Stimulated activated CD4-positive, alpha-beta T cell treated with anti-CD3 and anti-CD28 coated beads, Interleukin-15, amount 100 ng/mL, for 1 hour (primary cell): ENCODE results near the gene GRIK1.

Experiments used
- DNase-seq, 2 donors: peaks; one replicate each; pipeline ENCODE4 v3.0.0-alpha.2; 2020; ENCODE audit warnings: low read depth in 1 of 2, low spot score in 1 of 2

The GRIK1 gene

GRCh38 chr21:29647353-29647781 lies 292.4 kb downstream of the GRIK1 start:
- no peak for DNase-seq

DNA sequence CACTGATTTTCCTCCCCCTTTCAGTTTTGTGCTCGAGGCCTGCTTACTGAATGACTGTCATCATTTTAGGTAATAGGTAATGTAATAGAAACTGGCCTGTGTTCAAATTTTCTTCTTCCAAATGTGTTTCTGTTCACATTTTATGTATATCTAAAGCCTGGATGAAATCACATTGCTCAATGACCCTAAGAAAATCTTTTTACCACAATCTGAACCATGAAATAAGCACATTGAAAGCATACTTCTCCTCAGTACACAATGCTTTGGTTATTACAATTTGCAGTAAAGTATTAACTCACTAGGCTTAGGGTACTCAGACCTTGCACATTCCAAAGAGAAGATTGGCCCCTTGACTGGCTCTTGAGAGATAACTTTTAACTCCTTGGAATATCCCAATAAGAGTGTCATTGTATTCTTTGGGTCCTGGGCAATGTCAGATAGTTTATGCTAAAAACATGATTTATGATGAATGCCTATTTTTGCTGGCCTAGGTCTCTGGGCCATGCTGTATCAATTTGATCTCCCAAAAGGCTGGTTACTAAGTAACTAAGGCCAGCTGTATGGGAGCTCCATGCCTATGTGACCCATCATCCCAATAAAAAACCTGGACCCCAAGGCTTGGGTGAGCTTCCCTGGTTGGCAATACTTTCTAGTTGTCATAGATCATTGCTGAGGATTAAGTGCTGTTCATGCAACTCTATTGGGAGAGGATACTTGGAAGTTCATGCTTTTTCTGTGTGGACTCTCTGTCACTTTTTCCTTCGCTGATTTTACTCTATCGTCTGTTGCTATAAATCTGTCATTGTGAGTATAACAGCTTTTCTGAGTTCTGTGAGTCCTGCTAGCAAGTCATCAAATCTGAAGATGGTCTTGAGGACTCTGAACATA lies 293.9 kb downstream of the GRIK1 start:
- DNase-seq = no peak

DNA sequence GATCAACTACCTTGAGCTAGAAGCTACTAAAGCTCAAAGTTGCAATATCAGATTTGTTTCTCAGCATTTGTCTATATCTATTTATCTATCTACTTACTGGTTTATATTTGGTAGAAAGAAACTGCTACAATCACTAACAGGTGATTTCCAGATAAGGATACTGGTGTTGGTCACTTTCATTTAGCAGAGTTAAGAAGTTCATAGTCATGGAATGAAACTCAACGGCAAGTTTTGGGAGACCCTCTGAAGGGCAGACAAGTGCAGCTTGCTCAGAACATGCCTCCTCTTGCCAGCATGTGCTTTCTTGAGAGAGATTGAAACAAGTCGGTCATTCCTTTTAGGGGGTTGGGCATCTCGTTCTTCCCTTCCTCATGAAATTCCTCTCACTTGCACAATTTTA lies 296.5 kb downstream of the GRIK1 start:
- no peak for DNase-seq

DNA sequence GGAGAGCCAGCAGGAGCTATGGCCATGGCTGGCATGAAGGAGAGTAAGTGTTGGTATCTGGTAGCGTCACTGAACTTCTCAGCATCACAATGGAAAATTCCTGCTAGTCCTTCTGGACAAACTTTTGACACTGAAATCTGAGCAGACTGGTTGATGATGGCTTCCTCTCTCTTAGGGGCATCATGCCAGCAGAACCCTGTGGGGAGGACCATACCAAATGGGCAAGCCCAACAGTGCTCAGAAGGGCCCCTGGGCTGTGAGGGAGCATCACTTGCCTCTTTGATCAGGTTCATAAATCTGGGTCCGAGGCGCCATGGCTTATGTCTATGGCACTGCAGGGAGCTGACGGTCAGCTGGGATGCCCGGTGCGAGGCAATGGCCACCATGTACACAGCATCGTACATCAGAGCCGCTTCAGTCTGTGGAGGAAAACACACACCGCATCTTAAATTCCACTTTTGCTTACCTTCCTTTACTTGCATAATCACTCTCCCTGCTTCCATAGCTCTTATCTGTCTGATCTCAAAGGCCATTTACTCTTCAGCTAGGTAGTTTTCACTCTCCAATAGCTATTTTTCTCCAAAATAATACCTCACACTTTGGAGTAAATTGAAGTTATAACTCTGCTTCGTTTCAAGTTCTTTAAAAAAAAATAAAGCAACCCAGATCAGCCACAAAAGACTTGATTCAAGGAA lies 297.1 kb downstream of the GRIK1 start:
- DNase-seq = no peak

DNA sequence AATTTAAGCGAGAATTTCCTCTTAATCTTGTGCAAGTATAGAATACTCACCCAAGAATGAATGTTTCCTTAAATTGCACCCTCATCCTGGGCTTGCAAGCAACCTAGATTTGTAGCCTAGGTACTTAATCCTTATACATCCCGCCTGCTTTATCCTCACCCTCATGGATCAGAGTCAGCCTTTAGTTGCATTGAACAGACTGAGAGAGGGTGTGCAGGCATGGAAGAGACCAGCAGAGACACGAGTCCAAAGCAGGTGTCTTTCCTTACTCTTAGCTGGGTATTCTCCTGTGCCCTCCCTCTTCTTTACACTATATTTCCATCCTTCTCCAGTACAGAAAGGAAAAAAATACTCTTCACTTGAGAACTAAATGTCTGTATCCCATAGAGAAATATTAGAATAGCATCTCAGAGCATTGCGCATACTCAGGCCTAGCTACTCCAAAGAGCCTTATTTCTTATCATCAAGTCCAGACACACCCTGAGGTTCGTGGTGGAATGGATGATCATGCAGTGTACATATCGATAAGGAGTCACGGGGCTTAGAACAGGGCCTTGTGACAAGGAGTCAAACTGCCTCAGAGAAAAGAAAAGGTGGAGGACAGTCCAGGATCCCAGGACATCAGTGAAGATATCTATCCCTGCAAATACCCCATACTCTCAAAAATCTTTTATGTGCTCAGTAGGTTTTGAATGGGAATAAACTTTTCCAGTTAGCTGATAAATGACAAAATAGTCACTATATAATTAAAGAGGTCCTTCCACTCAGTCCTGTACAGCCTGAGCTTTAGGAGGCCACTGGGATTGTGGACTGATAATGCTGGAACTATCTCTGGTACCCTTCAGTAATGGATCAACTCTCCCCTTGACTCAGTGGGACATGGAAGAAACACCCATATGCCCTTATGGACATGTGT lies 297.9 kb downstream of the GRIK1 start:
- DNase-seq = no peak

DNA sequence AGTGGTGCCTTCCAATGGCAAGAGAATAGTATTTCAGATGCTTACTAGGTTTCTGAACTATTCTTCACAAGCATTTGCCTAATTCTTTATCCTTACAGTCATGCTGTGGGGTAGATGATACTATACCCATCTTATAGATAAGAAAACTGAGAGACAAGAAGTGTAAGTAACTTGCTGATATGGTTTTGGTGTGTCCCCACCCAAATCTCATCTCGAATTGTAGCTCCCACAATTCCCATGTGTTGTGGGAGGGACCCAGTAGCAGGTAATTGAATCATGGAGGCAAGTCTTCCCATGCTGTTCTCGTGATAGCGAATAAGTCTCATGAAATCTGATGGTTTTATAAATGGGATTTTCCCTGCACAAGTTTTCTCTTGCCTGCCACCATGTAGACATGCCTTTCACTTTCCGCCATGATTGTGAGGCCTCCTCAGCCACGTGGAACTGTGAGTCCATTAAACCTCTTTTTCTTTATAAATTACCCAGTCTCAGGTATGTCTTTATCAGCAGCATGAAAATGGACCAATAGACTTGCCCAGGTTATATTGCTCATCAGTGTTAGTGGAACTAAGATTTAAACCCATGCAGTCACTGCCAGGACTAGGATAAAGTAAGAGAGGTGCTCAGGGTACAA lies 298.7 kb downstream of the GRIK1 start:
- DNase-seq = no peak

- no peak for DNase-seq
Observed at GRCh38 chr21:29640080-29640508, 299.7 kb downstream of the GRIK1 start.

GRCh38 chr21:29639366-29640079 lies 300.3 kb downstream of the GRIK1 start:
- DNase-seq = no peak

DNA sequence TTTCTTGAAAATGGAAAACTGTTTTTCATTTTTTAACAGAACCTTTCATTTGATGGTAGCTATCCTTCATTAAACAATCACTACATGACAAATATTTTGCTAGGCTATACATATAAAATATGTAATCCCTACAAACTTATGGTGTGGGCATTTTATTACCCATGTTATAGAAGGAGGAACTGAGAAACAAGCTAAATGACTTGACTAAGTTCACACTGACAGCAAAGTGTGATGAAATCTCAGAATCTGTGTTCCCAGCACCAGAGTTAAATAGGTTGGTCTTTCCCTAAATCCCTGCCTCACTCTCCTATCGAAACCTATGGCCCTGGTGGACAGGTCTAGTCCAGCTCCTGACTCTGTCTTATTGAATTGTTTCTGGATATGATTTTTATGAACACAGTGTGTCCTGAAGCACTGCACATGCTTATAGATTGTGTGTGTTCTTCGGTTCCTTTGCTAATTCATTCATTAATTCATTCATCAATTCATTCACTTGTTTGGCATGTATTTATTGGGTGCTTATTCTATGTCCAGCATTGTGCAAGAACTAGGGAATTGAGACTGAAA lies 301.0 kb downstream of the GRIK1 start:
- DNase-seq = no peak

GRCh38 chr21:29638138-29638537 lies 301.7 kb downstream of the GRIK1 start:
- DNase-seq = no peak

GRCh38 chr21:29637553-29637952 lies 302.2 kb downstream of the GRIK1 start:
- no peak for DNase-seq

- no peak for DNase-seq
Observed at GRCh38 chr21:29637134-29637533, 302.7 kb downstream of the GRIK1 start.

- no peak for DNase-seq
Observed at GRCh38 chr21:29634418-29634817, 305.4 kb downstream of the GRIK1 start.

GRCh38 chr21:29633756-29634155 lies 306.0 kb downstream of the GRIK1 start:
- DNase-seq = no peak

DNA sequence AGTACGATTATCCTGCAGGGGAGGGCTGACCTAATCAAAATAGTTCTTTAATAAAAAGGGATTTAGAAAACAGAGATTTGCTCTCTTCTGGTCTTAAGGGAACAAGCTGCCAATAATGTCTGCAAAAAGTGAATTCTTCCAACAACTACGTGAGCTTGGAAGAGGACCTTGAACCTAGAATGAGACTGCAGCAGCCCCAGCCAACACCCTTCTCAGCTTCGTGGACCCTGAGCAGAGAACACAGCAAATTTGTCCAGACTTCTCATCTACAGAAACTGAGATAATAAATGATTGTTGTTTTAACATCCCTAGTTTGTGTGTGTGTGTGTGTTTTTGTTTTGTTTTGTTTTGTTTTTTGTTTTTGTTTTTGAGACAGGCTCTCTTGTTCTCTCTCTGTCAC lies 309.4 kb downstream of the GRIK1 start:
- DNase-seq = no peak

DNA sequence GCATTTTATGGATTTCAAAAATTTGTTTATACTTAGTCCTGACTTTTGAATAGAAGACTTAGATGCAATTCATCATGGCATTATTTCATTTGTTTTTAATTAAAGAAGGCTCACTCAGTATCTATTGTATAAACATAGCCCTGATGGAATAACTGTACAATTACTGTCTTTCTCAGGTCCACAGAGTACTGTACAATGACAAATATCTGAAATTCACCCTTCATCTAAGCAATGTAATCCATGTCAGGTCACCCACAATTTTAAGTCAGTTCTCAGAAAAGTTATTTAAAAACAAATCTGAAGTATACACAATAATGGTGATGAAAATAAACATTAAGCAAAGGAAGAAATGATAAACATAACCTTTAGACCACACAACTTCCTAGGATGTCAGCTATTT lies 311.9 kb downstream of the GRIK1 start:
- DNase-seq = no peak

DNA sequence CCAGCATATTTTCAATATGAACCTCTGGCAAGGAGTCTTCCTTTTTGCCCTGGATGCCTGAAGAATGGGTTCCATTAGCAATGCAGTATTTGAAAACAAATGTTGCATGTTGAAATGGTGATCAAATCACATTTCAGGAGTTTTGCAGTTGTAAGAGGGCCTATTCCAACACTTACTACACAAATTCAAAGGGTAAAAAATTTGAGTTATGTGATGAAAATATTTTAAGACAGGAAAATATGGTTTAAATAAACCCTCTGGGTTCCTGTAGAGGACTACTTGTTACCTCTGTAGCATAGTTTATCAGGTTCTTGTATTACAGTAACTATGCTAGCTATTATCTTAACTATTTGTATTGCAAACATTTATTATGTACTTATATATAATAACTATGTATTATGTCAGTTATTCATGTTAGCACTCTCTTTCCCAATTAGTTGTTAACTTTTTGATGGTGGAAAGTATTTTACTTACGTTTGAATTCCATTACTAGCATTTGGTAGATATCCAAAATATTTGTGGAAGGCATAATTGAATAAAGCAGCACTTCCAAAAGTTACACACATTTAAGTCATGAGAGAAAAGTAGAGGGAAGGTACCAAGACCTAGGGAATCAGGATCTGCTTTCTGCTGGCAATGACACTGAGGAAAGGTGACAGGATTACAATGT lies 312.9 kb downstream of the GRIK1 start:
- DNase-seq = no peak

GRCh38 chr21:29625990-29626389 lies 313.8 kb downstream of the GRIK1 start:
- DNase-seq = no peak

- DNase-seq = no peak
Observed at GRCh38 chr21:29624776-29625175, 315.0 kb downstream of the GRIK1 start.
